SK-N-SH (cell line): ENCODE measurements around the gene AGRN.
"Not testable (repeated sequence)": the region's sequence is repeated elsewhere in the genome, so short reads cannot be mapped to it uniquely, and the experiment has no call there.

Experiments used
- EZH2phosphoT487 ChIP-seq: fragments of 200-600 bp; sonication (generic); IDR thresholded peaks from 2 replicates; pipeline ENCODE4 v1.6.1; 2017; ENCODE audit warnings: low read depth, mixed run types, mild to moderate bottlenecking, antibody characterized with exemption, moderate library complexity, borderline replicate concordance
- FOXJ3 ChIP-seq: sonication (generic); formaldehyde crosslinking; IDR thresholded peaks from 2 replicates; pipeline ENCODE4 v1.5.1; 2020; ENCODE audit warnings: mild to moderate bottlenecking, missing genetic modification reagents
- NFIC ChIP-seq: IDR thresholded peaks from 2 replicates; pipeline ENCODE4 v1.4.0; 2012; ENCODE audit warnings: borderline replicate concordance
- POLR2AphosphoS5 ChIP-seq: IDR thresholded peaks from 2 replicates; pipeline ENCODE4 v1.6.1; 2012; ENCODE audit warnings: low read depth, low read length
- RCOR1 ChIP-seq: fragments of 150-350 bp; IDR thresholded peaks from 2 replicates; pipeline ENCODE4 v1.6.1; 2017; ENCODE audit warnings: antibody characterized with exemption, low read length
- RFX5 ChIP-seq: IDR thresholded peaks from 2 replicates; pipeline ENCODE4 v1.6.1; 2012; ENCODE audit warnings: mild to moderate bottlenecking, improper control_type of control experiment, low read length
- SIN3A ChIP-seq: IDR thresholded peaks from 2 replicates; pipeline ENCODE4 v1.6.1; 2012; ENCODE audit warnings: low read depth, mild to moderate bottlenecking, low read length, moderate library complexity, borderline replicate concordance
- TCF12 ChIP-seq: IDR thresholded peaks from 2 replicates; pipeline ENCODE4 v1.4.0; 2012
- YY1 ChIP-seq: IDR thresholded peaks from 2 replicates; pipeline ENCODE4 v1.4.0; 2012; ENCODE audit warnings: low read depth, mild to moderate bottlenecking
- TF ChIP-seq, protein P1 (sequence below): IDR thresholded peaks from 2 replicates; pipeline ENCODE4; 2012
- TF ChIP-seq, protein P2 (sequence below): fragments of 150-350 bp; IDR thresholded peaks from 2 replicates; pipeline ENCODE4 v1.6.1; 2017; ENCODE audit warnings: antibody characterized with exemption, low read length, low read depth, borderline replicate concordance
- TF ChIP-seq, protein P3 (sequence below): fragments of 200-600 bp; sonication (generic); IDR thresholded peaks from 2 replicates; pipeline ENCODE4 v1.6.1; 2017; ENCODE audit warnings: antibody characterized with exemption, mild to moderate bottlenecking, moderate library complexity
- TF ChIP-seq, protein P4 (sequence below): IDR thresholded peaks from 2 replicates; pipeline ENCODE4 v1.4.0; 2012; ENCODE audit warnings: low read depth, borderline replicate concordance

DNA sequence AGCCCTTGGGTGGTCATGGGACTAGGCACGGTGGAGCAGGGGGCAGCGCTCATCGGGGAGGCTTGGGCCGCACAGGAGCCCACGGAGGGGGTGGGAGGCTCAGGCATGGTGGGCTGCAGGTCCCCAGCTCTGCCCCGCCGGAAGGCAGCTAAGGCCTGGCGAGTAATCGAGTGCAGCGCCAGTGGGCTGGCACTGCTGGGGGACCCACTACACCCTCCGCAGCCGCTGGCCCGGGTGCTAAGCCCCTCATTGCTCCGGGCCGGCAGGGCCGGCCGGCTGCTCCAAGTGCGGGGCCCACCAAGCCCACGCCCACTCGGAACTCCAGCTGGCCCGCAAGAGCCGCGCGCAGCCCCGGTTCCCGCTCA is 1.6 kb upstream of the AGRN start:
- TF ChIP-seq, protein P1, sequence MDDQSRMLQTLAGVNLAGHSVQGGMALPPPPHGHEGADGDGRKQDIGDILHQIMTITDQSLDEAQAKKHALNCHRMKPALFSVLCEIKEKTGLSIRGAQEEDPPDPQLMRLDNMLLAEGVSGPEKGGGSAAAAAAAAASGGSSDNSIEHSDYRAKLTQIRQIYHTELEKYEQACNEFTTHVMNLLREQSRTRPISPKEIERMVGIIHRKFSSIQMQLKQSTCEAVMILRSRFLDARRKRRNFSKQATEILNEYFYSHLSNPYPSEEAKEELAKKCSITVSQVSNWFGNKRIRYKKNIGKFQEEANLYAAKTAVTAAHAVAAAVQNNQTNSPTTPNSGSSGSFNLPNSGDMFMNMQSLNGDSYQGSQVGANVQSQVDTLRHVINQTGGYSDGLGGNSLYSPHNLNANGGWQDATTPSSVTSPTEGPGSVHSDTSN, result not testable (repeated sequence)
- TF ChIP-seq, protein P2, sequence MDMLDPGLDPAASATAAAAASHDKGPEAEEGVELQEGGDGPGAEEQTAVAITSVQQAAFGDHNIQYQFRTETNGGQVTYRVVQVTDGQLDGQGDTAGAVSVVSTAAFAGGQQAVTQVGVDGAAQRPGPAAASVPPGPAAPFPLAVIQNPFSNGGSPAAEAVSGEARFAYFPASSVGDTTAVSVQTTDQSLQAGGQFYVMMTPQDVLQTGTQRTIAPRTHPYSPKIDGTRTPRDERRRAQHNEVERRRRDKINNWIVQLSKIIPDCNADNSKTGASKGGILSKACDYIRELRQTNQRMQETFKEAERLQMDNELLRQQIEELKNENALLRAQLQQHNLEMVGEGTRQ, result not testable (repeated sequence)
- TF ChIP-seq, protein P3, sequence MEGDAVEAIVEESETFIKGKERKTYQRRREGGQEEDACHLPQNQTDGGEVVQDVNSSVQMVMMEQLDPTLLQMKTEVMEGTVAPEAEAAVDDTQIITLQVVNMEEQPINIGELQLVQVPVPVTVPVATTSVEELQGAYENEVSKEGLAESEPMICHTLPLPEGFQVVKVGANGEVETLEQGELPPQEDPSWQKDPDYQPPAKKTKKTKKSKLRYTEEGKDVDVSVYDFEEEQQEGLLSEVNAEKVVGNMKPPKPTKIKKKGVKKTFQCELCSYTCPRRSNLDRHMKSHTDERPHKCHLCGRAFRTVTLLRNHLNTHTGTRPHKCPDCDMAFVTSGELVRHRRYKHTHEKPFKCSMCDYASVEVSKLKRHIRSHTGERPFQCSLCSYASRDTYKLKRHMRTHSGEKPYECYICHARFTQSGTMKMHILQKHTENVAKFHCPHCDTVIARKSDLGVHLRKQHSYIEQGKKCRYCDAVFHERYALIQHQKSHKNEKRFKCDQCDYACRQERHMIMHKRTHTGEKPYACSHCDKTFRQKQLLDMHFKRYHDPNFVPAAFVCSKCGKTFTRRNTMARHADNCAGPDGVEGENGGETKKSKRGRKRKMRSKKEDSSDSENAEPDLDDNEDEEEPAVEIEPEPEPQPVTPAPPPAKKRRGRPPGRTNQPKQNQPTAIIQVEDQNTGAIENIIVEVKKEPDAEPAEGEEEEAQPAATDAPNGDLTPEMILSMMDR, result not testable (repeated sequence)
- TF ChIP-seq SIN3A; NFIC; POLR2AphosphoS5; FOXJ3 (CRISPR knock-in tag); TCF12; RCOR1; EZH2phosphoT487; YY1; RFX5: not testable (repeated sequence)
- TF ChIP-seq, protein P4, sequence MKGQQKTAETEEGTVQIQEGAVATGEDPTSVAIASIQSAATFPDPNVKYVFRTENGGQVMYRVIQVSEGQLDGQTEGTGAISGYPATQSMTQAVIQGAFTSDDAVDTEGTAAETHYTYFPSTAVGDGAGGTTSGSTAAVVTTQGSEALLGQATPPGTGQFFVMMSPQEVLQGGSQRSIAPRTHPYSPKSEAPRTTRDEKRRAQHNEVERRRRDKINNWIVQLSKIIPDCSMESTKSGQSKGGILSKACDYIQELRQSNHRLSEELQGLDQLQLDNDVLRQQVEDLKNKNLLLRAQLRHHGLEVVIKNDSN, result not testable (repeated sequence)
